ENCODE measurements around the gene SLC5A10. TPM values are rescaled to one million over a fixed set of nuclear protein-coding genes. Genes with fewer than 3 reads are reported as not detected.
A peak's percentile ranks its signal among the peaks of the same experiment; 100 is the strongest.

The SLC5A10 gene
- total RNA-seq, 2 experiments from 2014 or later, result not detected

DNA sequence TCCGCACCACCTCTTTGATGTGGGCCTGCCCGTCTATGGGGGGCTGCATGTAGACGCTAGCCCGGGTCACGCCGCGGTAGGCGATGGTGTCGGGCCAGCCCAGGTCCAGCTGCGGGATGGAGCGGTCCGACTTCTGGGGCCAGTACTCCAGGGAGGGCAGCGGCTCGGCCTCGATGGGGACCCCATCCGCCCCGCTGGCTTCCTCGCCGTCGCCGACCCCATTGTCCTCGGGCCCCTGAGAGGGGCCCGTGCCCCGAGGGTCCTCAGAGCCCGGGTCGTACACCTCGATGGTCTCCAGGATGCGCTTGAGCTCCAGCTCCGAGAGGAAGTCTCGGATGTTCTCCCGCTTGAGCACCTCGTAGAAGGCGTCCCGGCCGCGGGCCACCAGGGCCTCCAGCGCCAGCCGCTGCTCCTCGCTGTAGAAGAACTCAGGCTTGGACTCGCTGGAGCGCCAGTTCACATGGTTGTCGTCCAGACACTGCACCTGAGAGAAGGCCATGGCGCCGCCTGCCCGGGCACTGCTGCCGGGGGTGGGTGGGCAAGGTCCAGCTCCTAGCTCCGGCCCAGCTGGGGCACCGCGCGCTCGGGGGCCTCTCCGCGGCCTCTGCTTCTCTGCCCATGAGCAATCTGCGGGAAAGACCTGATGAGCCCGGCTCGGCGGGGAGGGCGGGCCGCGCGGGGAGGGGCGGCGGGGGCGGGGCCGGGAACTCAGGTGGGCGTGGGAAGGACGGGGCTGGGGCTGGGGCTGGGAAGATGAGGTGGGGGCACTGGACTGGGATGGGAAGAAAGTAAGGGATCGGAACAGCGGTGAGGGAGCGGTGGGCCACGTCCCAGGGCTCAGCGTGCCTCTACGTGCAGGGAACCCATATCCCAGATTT lies 51.8 kb downstream of the SLC5A10 start:
- Mint-ChIP-seq H3K4me1 (ENCODE audit: low read depth) (peaks cover 30% of the 10 kb centered on the region), H3K27me3 (no peaks in the 10 kb centered on the region), H3K36me3 (ENCODE audit: low read depth) (no peaks in the 10 kb centered on the region), H3K27ac (peak overlapping the region; percentile 83), H3K9me3 (no peaks in the 10 kb centered on the region), H3K4me3 (peak overlapping the region; percentile 97)
- H3K4me3 ChIP-seq (ENCODE audit: low read length), result peak overlapping the region; percentile 67
- H3K27ac ChIP-seq (ENCODE audit: low read depth in 1 of 2, low read length in 2 of 2), result peak overlapping the region; percentile 18 to 85
- peaks cover 5% of the 10 kb centered on the region for H3K36me3 ChIP-seq (ENCODE audit: insufficient read depth, low read length)
- ChIA-PET POLR2A (interaction anchor here (0.6 to 2.1 kb wide), 11 partner anchors 9 to 146 kb away, joined by 3 to 11 read pairs (median 5); partner anchors contain the start of gene PRPSAP2), CTCF (interaction anchor here (0.6 to 1.7 kb wide), 4 partner anchors 21 to 787 kb away, joined by 3 to 6 read pairs (median 4); no protein-coding TSS in a partner anchor)
- DNase-seq, result peak in 11 of 14 experiments; percentile 10 to 69 (median 35)
- peak; percentile 15 for ATAC-seq (ENCODE audit: poor library complexity)
- no peaks in the 10 kb centered on the region for H3K9me3 ChIP-seq (ENCODE audit: control insufficient read depth in 1 of 2, insufficient read depth in 1 of 2, low read length in 2 of 2)
- H3K27me3 ChIP-seq (ENCODE audit: control insufficient read depth in 1 of 2, insufficient read depth in 2 of 2, low read length in 2 of 2), result no peaks in the 10 kb centered on the region
- intact Hi-C loops (cut with DNase I, micrococcal nuclease), result loop anchor here in 1 of 2 experiments (5.0 to 10.0 kb wide), 3 partner anchors 46 to 361 kb away; partner anchors contain the start of gene B9D1
- peaks cover 55% of the 10 kb centered on the region for H3K4me1 ChIP-seq (ENCODE audit: insufficient read depth, low read length)
- TF ChIP-seq, protein P1, sequence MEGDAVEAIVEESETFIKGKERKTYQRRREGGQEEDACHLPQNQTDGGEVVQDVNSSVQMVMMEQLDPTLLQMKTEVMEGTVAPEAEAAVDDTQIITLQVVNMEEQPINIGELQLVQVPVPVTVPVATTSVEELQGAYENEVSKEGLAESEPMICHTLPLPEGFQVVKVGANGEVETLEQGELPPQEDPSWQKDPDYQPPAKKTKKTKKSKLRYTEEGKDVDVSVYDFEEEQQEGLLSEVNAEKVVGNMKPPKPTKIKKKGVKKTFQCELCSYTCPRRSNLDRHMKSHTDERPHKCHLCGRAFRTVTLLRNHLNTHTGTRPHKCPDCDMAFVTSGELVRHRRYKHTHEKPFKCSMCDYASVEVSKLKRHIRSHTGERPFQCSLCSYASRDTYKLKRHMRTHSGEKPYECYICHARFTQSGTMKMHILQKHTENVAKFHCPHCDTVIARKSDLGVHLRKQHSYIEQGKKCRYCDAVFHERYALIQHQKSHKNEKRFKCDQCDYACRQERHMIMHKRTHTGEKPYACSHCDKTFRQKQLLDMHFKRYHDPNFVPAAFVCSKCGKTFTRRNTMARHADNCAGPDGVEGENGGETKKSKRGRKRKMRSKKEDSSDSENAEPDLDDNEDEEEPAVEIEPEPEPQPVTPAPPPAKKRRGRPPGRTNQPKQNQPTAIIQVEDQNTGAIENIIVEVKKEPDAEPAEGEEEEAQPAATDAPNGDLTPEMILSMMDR (IDR thresholded peaks at IDR 0.05), result no peak

DNA sequence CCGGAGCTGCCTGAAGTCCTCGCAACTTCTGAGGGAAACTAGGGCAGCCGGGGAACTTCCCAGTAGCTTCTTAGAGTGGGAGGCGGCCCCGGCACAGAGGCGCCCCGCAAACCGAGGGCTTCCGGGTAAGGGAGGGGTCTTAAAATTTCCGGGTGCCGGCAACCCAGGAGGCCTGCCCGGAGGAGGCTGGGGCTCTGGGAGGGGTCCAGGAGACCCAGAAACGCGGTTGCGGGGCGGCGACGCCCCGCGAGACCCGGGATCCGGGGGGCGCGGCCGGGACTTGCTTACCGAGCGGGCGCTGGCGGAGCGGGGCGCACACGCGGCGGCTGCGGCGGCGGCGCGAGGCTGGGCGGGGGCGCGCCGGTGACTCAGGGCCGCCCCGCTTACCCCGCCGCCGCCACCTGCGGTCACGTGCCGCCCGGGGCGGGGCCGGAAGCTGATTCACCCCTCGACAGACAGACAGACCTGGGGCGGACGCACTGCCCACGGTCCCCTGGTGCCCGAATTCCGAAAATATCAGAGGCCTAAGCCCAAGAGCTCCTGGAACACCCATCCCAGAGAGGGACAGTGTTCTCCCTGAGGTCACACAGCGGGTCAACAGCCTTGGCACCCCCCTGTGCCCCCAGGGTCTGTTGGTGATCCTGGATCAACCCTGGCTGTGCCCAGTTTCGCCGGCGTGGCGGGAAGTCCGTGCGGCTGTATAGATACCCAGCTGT lies 52.6 kb downstream of the SLC5A10 start, which contains the start of gene FAM83G:
Gene FAM83G (minus strand): TSS at position 344 of the 716 bp plus-strand sequence. CDS start 723 bp downstream, outside the sequence.
- peak within 1 kb of the TSS; percentile 79 to 85 for H3K27ac ChIP-seq (ENCODE audit: low read depth in 1 of 2, low read length in 2 of 2)
- no peaks in the 10 kb centered on the region for H3K27me3 Mint-ChIP-seq
- H3K4me3 ChIP-seq (ENCODE audit: low read length), result peak within 1 kb of the TSS; percentile 67
- peak; percentile 73 for ATAC-seq (ENCODE audit: poor library complexity)
- H3K36me3 Mint-ChIP-seq (ENCODE audit: low read depth), result no peaks in the 10 kb centered on the region
- no peaks in the 10 kb centered on the region for H3K9me3 Mint-ChIP-seq
- DNase-seq, result peak; percentile 67 to 94 (median 88)
- H3K27me3 ChIP-seq (ENCODE audit: control insufficient read depth in 1 of 2, insufficient read depth in 2 of 2, low read length in 2 of 2), result no peaks in the 10 kb centered on the region
- no peaks in the 10 kb centered on the region for H3K9me3 ChIP-seq (ENCODE audit: control insufficient read depth in 1 of 2, insufficient read depth in 1 of 2, low read length in 2 of 2)
- peaks cover 55% of the 10 kb centered on the region for H3K4me1 ChIP-seq (ENCODE audit: insufficient read depth, low read length)
- H3K27ac Mint-ChIP-seq, result peak within 1 kb of the TSS; percentile 83
- CTCF ChIA-PET, result interaction anchor here (0.6 to 1.7 kb wide), 3 partner anchors 21 to 788 kb away, joined by 3 to 6 read pairs (median 5); no protein-coding TSS in a partner anchor
- intact Hi-C loops (cut with DNase I, micrococcal nuclease), result loop anchor here in 1 of 2 experiments (5.0 to 10.0 kb wide), 5 partner anchors 37 to 360 kb away; partner anchors contain the start of genes B9D1 and PRPSAP2
- peak within 1 kb of the TSS; percentile 97 for H3K4me3 Mint-ChIP-seq
- TF ChIP-seq, protein P1 (IDR thresholded peaks at IDR 0.05), result no peak
- H3K4me1 Mint-ChIP-seq (ENCODE audit: low read depth), result peaks cover 30% of the 10 kb centered on the region
- POLR2A ChIA-PET, result interaction anchor here (0.6 to 2.1 kb wide), 11 partner anchors 10 to 146 kb away, joined by 3 to 10 read pairs (median 5); partner anchors contain the start of gene PRPSAP2
- peaks cover 5% of the 10 kb centered on the region for H3K36me3 ChIP-seq (ENCODE audit: insufficient read depth, low read length)
